ENCODE data around the gene CRY1. TPM values are rescaled to one million over a fixed set of nuclear protein-coding genes. Genes with fewer than 3 reads are reported as not detected.

CRY1 gene
- total and polyA plus RNA-seq, 9 of the 15 experiments (the other 6 are each of a cell fraction or from before 2014, with no cell fraction given) = 8.7 to 33.3 (median 25.2) TPM

GRCh38 chr12:106985479-106985878 is 107.9 kb downstream of the CRY1 start:
- peak; percentile 48 for ATAC-seq
- Histone ChIP-seq H3K9me1 (ENCODE audit: control insufficient read depth, insufficient read depth, low read length) (no peaks in the 10 kb centered on the region), H3K36me3 (ENCODE audit: control insufficient read depth, insufficient read depth, low read length) (peaks cover 39% of the 10 kb centered on the region), H3K9ac (ENCODE audit: insufficient read depth in 1 of 2, low read depth in 2 of 2, low read length in 2 of 2) (peak overlapping the region; percentile 79 to 97), H3K4me2 (ENCODE audit: insufficient read depth, low read length) (peak overlapping the region; percentile 91), H3K79me2 (ENCODE audit: control insufficient read depth, insufficient read depth, low read length) (peaks cover 38% of the 10 kb centered on the region), H2AFZ (ENCODE audit: low read depth, low read length) (peak overlapping the region; percentile 28), H3K9me3 (replicated peaks; ENCODE audit: control insufficient read depth, insufficient read depth, low read depth, low read length) (peaks cover 5% of the 10 kb centered on the region; the same call in 1 of the 2 replicates), H3K27ac (ENCODE audit: extremely low read depth, low read depth, low read length) (peak overlapping the region; percentile 85), H4K20me1 (replicated peaks; ENCODE audit: control insufficient read depth, insufficient read depth, low read length) (no peaks in the 10 kb centered on the region), H3K4me1 (replicated peaks in 1 of 2; ENCODE audit: control insufficient read depth in 2 of 2, insufficient read depth in 2 of 2, low read length in 2 of 2) (peaks cover 19 to 25% of the 10 kb centered on the region in 2 experiments), H3K27me3 (ENCODE audit: control insufficient read depth in 2 of 2, insufficient read depth in 2 of 2, low read length in 2 of 2) (no peaks in the 10 kb centered on the region), H3K4me3 (peak overlapping the region; percentile 64)
- ChIA-PET CTCF (ENCODE audit: low intra/inter-chr PET ratio) (no interaction called here), POLR2A (interaction anchor here (1.2 to 4.0 kb wide), 2 partner anchors 10 to 109 kb away, joined by 3 to 18 read pairs; no protein-coding TSS in a partner anchor)
- FAIRE-seq = peak; percentile 71
- in situ Hi-C loops (cut with MboI) = no loop called here
- WGBS (ENCODE audit: insufficient coverage, low coverage, missing lambda C conversion rate) = 11% methylated on average over 5 of the region's 5 CpGs
- DNase-seq (ENCODE audit: extremely low read depth in 1 of 4, low spot score in 3 of 4) = peak in 3 of 4 experiments; percentile 22 to 61 (median 34)
- BruUV-seq (replicated peaks) = no TSS peak
- intact Hi-C loops (cut with micrococcal nuclease) = loop anchor here (5.0 kb wide), 1 partner anchor 92 kb away; no protein-coding TSS in a partner anchor
- TF ChIP-seq ZNF184 (CRISPR knock-in tag; IDR thresholded peaks at IDR 0.05) = no peak
- no peak for TF ChIP-seq ZNF830 (CRISPR knock-in tag; IDR thresholded peaks at IDR 0.05)
- TF ChIP-seq CSDE1 (IDR thresholded peaks at IDR 0.05) = no peak
- TF ChIP-seq HES1 (IDR thresholded peaks at IDR 0.05; ENCODE audit: low read depth) = no peak
- no peak for TF ChIP-seq TBL1XR1 (IDR thresholded peaks at IDR 0.05; ENCODE audit: low read length in 2 of 2)
- 0 out of 2 replicates have a peak, but pooled peaks have one; percentile 49 for TF ChIP-seq SMAD4 (CRISPR knock-in tag; conservative IDR thresholded peaks at IDR 0.05)
- TF ChIP-seq ZNF239 (CRISPR knock-in tag; IDR thresholded peaks at IDR 0.05) = no peak
- TF ChIP-seq ZNF398 (CRISPR knock-in tag; IDR thresholded peaks at IDR 0.05) = no peak
- TF ChIP-seq ZNF778 (CRISPR knock-in tag; IDR thresholded peaks at IDR 0.05) = no peak
- TF ChIP-seq MAX (CRISPR knock-in tag; IDR thresholded peaks at IDR 0.05) = peak; percentile 63
- TF ChIP-seq TAF1 (IDR thresholded peaks at IDR 0.05; ENCODE audit: control insufficient read depth, extremely low read depth, insufficient read depth, low read length, severe bottlenecking) = no peak
- no peak for TF ChIP-seq GTF2F1 (IDR thresholded peaks at IDR 0.05; ENCODE audit: low read depth, low read length)
- no peak for TF ChIP-seq ADNP (tag; IDR thresholded peaks at IDR 0.05)
- TF ChIP-seq GATAD2A (IDR thresholded peaks at IDR 0.05) = no peak
- peak; percentile 12; the same call in 1 of the 2 replicates for TF ChIP-seq ZNF592 (IDR thresholded peaks at IDR 0.05)

All from K562 (cell line).